Measurements from ENCODE around the gene UQCRC2. TPM values are rescaled to one million over a fixed set of nuclear protein-coding genes. Genes with fewer than 3 reads are reported as not detected.

The UQCRC2 gene
- total RNA-seq, 4 donors from 2014 or later: 95.1 to 110 (median 110) TPM

DNA sequence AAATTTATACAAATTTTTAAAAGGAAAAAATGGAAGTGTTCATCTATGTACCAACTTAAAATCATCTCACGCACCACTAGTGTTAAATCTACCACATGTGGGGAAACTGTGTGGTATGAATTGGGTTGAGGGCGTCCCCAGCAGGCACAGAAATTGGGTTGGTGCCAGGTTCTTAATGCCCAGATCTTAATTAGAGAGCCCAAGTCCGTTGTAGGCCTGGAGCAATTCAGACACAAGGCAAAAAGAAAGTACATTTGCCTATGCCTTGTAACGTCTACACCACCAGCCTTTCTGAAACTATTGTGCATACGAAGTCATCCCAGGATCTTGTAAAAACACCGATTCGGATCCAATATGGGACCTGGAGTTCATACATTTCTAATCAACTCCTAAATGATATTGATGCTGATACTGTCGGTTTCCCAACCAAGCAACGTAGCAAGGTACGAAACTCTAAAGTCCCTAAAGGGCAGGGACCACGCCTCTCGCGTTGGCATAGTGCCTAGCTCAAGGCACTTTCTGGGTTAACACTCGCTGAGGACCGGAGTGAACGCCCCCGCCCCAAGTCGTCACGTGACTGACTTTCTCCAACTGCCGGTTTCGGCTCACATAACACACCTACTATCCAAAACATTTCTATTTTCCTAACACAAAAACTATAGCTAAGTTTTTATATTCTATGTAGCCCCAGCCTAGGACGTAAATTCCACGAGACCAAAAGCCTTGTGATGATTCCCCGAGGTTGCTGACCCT is 945 bp upstream of the UQCRC2 start:
- TF ChIP-seq, protein P1, sequence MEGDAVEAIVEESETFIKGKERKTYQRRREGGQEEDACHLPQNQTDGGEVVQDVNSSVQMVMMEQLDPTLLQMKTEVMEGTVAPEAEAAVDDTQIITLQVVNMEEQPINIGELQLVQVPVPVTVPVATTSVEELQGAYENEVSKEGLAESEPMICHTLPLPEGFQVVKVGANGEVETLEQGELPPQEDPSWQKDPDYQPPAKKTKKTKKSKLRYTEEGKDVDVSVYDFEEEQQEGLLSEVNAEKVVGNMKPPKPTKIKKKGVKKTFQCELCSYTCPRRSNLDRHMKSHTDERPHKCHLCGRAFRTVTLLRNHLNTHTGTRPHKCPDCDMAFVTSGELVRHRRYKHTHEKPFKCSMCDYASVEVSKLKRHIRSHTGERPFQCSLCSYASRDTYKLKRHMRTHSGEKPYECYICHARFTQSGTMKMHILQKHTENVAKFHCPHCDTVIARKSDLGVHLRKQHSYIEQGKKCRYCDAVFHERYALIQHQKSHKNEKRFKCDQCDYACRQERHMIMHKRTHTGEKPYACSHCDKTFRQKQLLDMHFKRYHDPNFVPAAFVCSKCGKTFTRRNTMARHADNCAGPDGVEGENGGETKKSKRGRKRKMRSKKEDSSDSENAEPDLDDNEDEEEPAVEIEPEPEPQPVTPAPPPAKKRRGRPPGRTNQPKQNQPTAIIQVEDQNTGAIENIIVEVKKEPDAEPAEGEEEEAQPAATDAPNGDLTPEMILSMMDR (IDR thresholded peaks at IDR 0.05): no peak
- TF ChIP-seq POLR2A (IDR thresholded peaks at IDR 0.05) (no peak), EP300 (IDR thresholded peaks at IDR 0.05) (no peak)
- H3K4me3 ChIP-seq: peak overlapping the region; percentile 55 to 99 (median 86)
- peak overlapping the region; percentile 87 to 96 (median 89) for H3K27ac ChIP-seq
- 2 to 3% methylated on average over 24 of the region's 24 CpGs for WGBS, 2 donors
- H3K36me3 ChIP-seq: peaks cover 0 to 14% (median 0%) of the 10 kb centered on the region in 3 donors
- H3K9me3 ChIP-seq: no peaks in the 10 kb centered on the region
- H3K27me3 ChIP-seq: no peaks in the 10 kb centered on the region
- peaks cover 0 to 51% (median 24%) of the 10 kb centered on the region in 4 donors for H3K4me1 ChIP-seq
- DNase-seq (ENCODE audit: low spot score in 2 of 2): peak in 1 of 2 donors; percentile 62

DNA sequence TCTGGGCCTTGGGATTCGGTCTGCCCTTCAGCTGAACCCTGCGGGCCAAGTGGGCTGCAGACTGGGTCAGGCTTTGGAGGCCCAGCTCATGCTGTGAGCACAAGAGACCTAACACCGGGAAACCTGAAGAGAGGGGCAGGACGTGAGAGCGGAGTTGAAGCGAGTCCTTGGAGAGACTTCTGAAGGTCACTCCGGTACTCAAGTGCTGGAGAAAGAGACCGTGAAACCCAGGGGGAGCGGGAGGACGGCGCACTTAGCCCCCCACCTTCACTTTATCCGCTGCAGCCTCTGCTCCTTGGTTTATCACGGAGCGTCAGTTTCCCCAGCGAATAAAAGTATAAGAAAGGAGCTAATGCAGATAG is 361 bp downstream of the UQCRC2 start:
- DNase-seq (ENCODE audit: low spot score in 2 of 2): no peak
- H3K36me3 ChIP-seq: peaks cover 0 to 28% (median 0%) of the 10 kb centered on the region in 3 donors
- peak overlapping the region; percentile 55 to 99 (median 86) for H3K4me3 ChIP-seq
- H3K9me3 ChIP-seq: no peaks in the 10 kb centered on the region
- peak overlapping the region; percentile 87 to 96 (median 89) for H3K27ac ChIP-seq
- TF ChIP-seq POLR2A (IDR thresholded peaks at IDR 0.05): no peak
- TF ChIP-seq, protein P1 (IDR thresholded peaks at IDR 0.05): no peak
- TF ChIP-seq EP300 (IDR thresholded peaks at IDR 0.05): no peak
- peaks cover 0 to 51% (median 24%) of the 10 kb centered on the region in 4 donors for H3K4me1 ChIP-seq
- H3K27me3 ChIP-seq: no peaks in the 10 kb centered on the region
- WGBS, 2 donors: 0 to 1% methylated on average over 15 of the region's 15 CpGs

DNA sequence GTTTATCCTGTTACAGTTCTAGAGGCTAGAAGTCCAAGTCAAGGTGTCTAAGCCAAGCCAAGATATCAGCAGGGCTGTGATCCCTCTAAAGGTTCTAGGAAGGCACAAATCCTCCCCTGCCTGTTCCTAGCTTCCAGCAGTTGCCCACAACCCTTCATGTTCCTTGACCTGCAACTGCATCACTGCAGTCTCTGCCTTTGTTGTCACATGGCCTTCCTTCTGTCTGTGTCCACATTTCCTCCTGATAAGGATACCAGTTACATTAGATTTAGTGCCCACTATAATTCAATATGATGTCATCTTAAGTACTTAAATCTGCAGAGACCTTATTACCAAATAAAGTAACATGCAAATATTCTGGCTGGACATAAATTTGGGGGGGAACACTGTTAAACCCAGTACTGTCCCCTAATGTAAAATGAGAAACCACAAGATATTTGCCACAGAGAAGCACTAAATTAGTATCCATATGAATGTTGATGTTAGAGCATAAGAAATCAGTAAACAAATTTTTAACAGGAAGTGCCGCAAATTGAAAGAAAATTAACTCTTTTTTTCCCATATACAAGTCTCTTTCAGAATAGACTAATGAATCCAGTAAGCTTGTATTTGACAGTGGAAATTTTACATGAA is 4.7 kb downstream of the UQCRC2 start:
- H3K27ac ChIP-seq: no peak overlapping the region
- H3K9me3 ChIP-seq: no peaks in the 10 kb centered on the region
- H3K4me3 ChIP-seq: no peak overlapping the region
- peaks cover 8 to 69% (median 20%) of the 10 kb centered on the region in 3 donors for H3K36me3 ChIP-seq
- 28 to 31% methylated on average over 1 of the region's 1 CpG for WGBS, 2 donors
- no peak for TF ChIP-seq EP300 (IDR thresholded peaks at IDR 0.05)
- TF ChIP-seq POLR2A (IDR thresholded peaks at IDR 0.05): no peak
- TF ChIP-seq, protein P1 (IDR thresholded peaks at IDR 0.05): no peak
- H3K4me1 ChIP-seq: peaks cover 0 to 25% (median 11%) of the 10 kb centered on the region in 4 donors
- no peaks in the 10 kb centered on the region for H3K27me3 ChIP-seq
- no peak for DNase-seq (ENCODE audit: low spot score in 2 of 2)

DNA sequence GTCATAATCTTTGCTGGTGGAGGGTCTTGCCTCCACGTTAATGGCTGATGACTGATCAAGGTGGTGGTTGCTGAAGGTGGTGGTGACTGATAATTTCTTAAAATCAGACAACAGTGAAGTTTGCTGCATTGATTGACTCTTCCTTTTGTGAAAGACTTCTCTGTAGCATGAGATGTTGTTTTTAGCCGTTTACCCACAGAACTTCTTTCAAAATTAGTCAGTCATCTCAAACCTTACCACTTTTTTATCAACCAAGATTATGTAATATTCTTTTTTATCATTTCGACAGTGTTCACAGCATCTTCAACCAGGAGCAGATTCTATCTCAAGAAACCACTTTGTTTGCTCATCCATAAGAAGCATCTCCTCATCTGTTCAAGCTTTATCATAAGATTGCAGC is 5.9 kb downstream of the UQCRC2 start:
- H3K36me3 ChIP-seq: peaks cover 8 to 81% (median 29%) of the 10 kb centered on the region in 3 donors
- no peaks in the 10 kb centered on the region for H3K27me3 ChIP-seq
- TF ChIP-seq, protein P1 (IDR thresholded peaks at IDR 0.05): no peak
- TF ChIP-seq POLR2A (IDR thresholded peaks at IDR 0.05): no peak
- no peak for TF ChIP-seq EP300 (IDR thresholded peaks at IDR 0.05)
- no peaks in the 10 kb centered on the region for H3K9me3 ChIP-seq
- no peak for DNase-seq (ENCODE audit: low spot score in 2 of 2)
- H3K4me1 ChIP-seq: peaks cover 0 to 22% (median 9%) of the 10 kb centered on the region in 4 donors
- H3K4me3 ChIP-seq: no peak overlapping the region
- WGBS, 2 donors: 78 to 90% methylated on average over 3 of the region's 3 CpGs
- no peak overlapping the region for H3K27ac ChIP-seq

DNA sequence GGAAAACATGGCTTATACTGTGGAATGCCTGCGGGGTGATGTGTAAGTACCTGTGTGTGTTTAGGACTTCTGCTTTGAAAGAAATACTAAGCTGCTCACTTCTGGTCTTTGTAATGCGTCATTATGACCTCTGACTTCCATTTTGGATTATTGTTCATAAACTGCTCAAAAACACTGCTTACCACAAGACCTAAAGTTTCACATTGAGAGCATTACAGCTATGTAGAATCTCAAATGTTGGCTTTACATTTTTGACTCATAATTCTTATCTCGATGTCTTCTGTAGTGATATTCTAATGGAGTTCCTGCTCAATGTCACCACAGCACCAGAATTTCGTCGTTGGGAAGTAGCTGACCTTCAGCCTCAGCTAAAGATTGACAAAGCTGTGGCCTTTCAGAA is 9.3 kb downstream of the UQCRC2 start:
- Histone ChIP-seq H3K27me3 (no peaks in the 10 kb centered on the region), H3K4me1 (no peaks in the 10 kb centered on the region), H3K27ac (no peak overlapping the region), H3K36me3 (peaks cover 8 to 98% (median 31%) of the 10 kb centered on the region in 3 donors), H3K4me3 (no peak overlapping the region), H3K9me3 (no peaks in the 10 kb centered on the region)
- DNase-seq (ENCODE audit: low spot score in 2 of 2): no peak
- TF ChIP-seq, protein P1 (IDR thresholded peaks at IDR 0.05): no peak
- no peak for TF ChIP-seq EP300 (IDR thresholded peaks at IDR 0.05)
- TF ChIP-seq POLR2A (IDR thresholded peaks at IDR 0.05): no peak
- 87 to 89% methylated on average over 5 of the region's 5 CpGs for WGBS, 2 donors
